UCSD-AML1 (cell line): ENCODE measurements around the gene SLC6A1.

Experiments used
- DNase-seq: peaks from one replicate; lab custom pipeline; 2025; ENCODE audit not compliant: unreplicated experiment; lab: John Stamatoyannopoulos, UW

Gene SLC6A1

DNA sequence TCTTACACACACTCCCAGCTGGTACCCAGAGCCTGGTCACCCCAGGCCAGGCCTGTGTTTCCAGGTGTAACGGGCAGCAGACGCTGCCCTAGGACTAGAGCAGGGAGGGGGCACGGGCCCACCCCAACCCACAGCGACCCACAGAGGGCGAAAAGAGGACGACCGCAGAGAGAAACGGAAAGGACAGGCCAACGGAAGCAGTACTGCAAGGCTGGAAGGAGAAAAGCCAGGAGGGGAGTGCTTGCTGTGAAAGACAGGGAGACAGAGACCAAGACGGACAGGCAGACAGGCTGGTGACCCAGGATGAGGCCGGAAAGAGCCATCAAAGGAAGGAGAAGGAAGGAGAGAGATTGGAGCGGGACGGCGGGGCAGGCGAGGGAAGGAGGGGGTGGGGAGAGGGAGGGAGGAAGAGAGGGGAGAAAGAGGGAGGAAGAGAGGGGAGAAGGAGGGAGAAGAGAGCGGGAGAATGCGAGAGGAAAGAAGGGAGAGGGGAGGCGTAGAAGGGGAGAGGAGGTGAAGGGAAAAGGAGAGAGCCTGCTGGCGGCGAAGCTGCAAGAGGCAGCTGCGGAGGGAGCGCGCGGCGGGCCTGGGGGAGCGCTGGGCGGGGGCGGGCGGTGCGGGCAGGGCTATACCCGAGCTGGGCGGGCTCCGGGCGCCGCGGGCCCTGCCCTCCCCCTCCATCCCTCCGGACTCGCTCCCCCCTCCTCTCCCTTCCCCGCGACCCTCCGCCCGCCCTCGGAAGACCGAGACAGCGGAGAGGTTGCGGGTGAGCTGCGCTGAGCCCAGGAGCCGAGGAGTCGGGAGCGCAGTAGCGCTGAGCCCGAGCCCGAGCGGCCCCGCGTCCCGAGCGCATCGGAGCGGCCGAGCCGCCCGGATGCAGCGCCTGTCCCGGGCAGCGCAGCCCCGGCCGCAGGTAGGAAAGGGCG is at the start of gene SLC6A1:
Gene SLC6A1, plus strand, starts transcription at position 732 of the 926 bp plus-strand sequence. CDS start 24,464 bp downstream, outside the sequence.
- no peak for DNase-seq

DNA sequence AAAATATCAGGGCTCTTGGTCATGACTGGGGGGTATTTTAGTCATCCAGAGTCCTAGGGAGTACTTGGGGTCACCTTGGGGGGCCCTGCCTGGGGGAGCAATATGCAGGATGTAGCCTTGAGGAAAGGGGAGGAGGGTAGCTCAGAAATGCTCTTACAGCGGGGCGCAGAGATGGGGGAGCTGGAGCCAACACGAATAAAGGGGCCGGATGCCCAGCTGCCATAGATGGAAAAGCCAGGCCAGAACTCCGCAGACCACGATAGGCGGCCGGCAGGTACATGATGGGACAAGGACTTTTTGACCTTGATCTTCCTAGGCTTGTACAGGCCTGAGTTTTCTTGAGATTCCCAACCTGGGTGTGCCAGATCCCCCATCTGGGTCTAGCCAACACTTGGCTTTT is 47.7 kb upstream of the SLC6A1 start:
- no peak for DNase-seq

DNA sequence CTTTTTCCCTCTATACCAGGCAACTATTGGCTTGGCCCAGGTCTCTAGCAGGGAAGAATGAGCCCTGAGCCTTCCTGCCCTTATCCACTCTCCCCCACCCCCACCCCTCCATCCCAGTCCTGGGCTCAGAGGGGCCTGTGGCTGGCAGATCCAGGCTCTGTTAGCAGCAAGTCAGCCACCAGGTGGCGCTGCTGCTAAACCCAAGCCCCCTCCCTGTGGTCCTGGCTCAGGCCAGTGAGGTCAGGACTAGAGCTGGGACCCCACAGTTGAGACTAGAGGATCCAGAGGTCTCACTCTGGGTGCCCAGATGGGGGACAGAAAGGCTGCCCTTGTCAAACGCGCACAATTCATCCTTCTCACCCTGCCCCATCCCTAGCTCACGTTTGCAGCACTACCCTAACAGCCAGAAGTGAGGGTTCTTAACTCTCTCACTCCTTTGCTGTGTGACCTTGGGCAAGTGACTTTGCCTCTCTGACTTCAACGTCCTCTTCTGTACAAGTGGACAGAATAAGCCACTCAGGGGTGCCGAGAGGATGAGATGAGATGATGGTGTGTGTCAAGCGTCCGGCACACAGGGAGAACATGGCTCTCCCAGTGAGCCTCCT is 46.8 kb upstream of the SLC6A1 start:
- DNase-seq: peak; percentile 57

DNA sequence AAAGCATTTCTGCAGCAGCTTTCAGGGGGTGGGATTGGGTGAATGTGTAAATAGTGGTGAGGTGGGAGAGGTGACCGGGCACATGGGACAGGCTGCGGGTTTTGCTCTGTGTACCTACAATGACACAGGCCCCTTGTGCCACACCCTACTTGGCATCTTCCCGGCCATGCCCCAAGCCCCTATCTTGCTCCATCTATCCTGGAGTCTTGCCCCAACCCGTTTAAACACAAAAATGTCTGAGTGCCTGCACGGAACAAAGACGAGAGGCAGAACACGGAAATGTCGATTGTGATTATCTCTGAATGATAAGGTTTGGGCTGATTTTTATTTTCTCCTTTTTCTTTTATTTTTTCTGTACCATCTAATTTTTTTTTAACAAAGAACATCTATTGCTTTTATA is 46.0 kb upstream of the SLC6A1 start:
- no peak for DNase-seq

DNA sequence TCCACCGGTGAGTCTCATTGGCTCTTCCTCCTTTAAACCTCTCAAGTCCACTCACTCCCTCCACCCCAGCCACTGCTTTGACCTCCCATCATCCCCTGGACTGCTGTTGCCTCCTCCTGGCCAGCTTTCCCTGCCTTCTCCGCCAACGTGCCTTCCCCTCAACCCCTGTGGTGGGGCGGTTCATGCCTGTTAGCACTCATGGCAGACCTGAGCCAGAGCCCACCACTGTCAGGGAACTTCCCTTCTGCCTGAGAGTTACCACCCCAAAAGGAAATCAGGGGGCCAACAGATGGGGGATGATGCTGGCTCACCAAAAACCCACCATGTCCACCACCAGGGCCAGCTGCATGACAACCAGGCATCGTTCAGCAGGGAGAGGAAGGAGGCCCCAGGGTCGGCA is 44.2 kb upstream of the SLC6A1 start:
- DNase-seq: no peak

DNA sequence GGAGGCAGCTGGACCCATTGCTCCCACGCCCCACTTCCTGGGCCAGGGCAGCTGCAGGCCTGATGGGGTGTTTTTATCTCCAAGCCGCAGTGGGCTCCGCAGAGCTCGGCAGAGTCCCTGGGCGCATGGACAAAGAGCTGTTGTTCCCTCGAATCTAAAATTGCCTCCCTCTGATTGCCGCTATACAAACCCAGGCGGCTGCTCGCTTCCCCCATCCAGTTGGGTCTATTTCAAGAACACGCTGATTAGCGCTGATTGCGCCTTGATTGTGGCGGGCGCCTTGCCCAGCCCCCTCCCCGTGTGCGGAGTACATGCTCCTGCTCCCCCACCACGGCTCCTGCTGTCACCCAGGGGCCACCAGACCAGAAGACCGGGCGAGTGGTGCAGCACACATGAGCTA is 43.4 kb upstream of the SLC6A1 start:
- DNase-seq: no peak

DNA sequence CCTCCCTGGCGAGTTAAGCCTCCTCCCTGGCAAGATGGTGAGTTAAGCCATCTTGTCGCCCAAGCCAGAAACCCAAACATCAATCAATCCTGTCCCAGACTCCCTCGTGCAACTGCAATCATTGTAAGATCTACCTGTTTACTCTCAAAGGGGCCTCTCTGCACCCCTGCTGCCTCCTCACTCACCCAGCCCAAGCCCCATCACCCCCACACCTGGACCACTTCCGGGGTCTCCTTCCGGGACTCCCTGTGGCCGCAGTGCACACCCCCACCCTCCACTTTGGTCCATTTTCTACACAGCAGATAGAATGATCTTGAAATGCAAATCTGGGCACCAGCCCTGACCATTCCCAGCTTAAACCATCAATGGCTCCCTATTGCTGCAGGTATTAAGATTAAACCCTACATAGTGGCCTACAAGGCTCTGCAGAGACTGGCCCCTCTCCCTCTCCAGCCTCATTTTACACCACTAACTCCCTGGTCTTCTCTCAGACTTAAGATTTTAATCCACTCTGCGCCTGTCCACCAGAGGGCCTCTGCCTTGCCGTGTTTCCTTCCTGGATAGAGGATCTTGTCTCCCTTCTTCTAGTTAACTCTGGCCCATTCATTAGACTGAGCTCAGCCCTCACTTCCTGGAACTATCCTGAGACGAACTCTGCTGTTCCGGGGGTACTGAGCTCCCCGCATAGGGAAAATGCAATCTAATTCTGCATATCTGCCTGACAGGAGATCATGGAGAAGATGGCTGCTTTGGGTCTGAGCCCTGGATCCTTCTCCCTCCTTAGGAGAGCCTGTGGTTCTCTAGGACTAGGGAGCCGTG is 41.9 kb upstream of the SLC6A1 start:
- peak; percentile 17 for DNase-seq

DNA sequence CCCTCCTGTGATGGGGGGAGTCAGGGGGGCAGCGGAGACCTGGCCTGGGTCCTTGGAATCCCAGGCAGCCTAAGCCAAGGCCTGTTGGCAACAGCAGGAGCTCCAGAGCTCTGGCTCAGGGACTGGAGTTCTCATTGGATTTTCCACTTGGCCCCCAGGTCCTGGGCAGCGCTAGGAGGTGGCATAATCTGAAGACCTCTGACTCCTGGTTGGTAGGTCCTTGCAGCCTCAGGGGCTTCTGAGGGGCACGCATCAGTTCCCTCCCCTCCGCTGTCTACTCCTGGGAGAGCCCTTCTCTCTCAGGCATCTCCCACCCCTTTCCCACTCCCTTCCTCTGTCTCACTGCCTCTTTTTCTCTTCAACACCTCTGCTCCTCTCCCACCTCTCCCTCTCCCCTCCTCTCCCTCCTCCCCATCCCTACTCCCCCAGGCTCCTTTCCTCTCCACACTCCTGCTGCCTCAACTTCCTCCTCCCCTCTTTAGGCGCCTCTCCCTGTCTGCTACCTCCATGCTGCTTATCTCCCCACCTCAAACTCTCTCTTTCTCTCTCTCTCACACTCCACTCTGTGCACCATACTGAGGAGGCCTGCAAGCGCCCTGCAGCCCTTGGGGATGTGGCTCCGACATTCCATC is 41.1 kb upstream of the SLC6A1 start:
- DNase-seq: no peak

DNA sequence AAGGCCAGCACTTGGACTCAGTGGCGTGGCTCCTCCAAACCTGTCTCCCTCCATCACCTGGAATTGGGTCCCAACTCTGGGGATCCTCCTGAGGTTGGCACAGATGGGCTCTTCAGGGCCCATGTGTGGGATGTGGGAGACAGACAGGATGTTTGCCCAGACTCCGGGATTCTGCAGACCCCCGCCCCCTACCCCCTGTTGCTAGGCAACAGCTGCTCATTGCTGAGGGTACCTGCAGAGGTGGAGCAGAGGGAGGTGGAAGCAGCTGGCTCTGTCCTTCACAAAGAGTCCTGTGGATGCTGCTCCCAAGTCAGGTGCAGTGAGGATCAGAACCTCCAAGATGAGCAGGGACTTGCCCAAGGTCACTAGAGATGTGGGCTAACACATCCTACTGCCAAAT is 40.0 kb upstream of the SLC6A1 start:
- DNase-seq: no peak

DNA sequence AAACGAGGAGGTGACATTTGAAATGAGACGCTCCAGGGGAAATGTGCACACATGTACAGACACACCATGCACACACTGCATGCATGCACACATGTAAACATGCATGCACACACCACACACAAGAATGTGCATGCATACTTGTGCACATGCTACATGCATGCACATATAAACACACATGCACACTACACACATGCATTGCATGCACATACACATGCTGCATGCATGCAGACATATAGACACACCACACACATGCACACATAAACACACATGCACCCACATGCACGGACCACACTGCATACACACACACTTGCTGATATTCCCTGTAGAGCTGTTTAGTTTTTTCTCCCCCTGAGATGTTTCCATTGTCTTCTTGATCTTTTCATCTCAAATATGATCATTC is 37.8 kb upstream of the SLC6A1 start:
- no peak for DNase-seq

DNA sequence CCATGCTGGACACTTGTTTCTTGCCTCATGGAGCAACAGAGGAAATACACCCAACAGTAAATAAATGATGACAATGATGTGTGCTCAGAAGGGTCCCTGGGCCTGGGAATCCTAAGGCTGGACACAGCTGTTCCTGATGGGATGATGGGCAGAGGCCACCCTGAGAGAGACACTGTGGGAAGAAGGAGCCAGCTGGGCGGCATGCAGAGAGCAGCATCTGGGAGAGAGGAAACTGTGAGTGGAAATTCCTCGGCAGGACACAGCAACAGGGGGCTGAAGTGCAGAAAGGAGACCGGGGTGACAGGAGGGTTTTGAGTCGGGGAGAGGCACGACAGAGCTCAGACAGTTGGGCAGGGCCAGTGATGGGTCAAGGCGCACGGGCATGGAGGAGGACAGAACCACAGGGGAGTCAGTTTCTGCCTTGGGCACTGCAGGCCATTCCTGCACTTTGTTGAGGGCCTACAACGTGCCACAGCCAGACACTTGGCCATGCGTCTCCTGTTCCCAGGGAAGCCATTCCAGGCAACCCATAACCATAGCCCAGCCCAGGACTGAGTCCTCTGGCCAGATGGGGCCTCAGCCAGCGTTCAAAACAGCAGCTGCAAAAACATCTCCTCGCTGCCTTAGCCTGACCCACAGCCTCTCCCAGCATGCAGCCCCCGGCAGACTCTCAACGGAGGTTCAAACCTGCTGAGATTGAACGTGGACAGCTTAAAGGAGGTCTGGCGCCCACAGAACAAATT is 36.7 kb upstream of the SLC6A1 start:
- DNase-seq: no peak

DNA sequence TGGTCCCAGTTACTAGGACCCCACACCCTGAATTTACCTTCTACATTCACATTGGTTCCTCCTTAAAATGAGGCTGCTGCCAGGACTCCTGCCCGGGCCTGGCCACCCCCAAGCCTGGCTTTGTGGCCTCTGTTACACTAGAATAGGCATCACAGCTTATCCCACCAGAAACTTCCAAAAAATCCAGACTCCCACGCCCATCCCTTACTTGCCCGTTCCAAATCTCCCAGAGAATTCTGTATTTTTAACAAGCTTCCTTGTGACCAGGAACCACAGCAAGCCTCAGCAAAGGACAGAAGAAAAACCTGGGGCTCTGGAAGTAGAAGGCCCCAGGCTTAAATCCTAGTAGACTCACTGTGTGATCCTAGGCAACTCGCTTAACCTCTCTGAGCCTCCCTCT is 36.0 kb upstream of the SLC6A1 start:
- no peak for DNase-seq

DNA sequence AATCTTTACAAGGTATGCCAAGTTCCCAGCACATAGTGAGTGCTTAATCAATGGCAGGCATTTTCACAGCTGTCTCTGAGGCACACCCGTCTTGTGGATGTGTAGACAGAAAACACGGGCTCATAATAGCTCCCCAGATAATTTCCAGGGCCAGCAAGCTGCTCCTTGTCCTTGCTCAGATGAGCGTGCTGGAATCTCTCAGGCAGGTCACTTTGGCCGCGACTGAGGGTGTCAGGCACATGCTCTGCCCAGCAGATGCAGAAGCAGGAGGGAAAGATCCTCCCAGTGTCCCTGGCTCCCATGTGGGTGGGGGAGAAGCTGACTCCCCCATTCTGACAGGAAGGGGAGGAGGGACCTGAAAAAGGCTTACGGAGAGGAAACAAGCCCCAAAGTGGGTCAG is 35.6 kb upstream of the SLC6A1 start:
- no peak for DNase-seq

DNA sequence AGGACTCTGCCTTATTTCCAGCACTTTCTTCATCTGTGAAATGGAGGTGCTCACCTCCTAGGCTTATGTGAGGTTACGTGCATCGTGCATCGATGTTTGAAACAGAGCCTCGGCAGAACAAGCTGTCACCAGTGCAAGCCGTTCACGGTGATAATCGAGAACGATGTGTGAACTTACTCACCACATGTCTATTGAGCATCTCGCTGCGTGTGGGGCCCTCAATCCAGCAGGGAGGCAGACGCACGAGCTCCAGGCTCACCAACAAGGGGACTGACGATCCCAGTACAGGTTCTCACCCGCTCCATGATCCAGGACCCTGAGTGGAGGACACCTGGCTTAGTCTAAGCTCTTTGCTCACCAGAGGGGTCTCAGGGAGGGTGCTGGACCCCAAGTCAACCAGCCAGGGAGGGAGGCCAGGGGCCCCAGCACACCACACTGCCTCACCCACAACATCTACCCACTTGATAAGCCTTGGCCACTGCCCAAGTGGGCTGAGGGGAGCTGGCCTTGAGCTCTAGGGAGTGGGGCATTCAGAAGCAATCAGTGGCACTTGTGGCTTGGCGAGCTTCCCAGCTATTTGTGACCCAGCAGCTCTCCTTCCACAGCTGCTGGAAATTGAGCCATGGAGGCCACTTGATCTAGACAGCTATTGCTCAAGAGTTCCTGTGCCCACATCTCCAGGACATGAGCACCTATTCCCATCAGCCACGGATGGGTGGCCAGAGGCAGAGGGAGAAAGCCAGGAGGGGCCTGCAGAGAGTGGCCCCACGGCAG is 34.4 kb upstream of the SLC6A1 start:
- DNase-seq: no peak

DNA sequence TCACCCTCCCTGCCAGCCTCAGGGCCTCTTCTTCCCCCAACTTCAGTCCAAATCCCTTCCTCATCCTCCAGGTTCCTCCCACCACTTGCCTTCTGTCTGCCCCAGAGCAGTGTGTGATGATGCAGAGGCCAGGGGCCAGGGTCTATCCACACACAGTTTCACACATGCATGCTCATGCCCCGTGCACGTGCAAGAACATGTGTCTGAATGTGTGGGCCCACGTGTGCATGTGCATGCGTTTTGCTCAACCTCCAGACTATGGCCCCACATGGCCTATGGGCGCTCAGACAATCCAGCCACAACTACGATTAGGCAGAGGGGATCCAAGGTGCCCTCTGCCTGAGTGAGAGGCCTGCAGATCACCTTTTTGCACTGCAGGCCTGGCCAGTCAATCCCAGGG is 32.3 kb upstream of the SLC6A1 start:
- DNase-seq: no peak

DNA sequence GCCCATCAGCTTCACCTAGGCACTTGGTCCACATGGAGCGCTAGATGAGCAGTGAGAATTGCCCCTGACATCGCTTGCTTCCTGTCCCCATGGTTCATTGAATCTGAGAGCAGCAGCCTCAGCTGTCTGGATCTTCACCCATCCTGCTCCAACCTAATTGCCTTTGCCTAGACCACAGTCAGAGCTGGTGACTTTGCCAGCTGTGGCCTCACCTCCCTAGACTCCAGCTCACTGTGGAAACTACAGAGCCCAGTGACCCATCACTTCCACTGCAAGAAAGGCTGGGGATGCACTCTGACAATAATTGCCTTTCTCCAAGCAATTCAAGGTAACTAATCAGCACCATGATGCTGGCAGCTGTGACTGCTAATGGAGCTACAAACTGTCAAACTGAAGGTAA is 30.6 kb upstream of the SLC6A1 start:
- no peak for DNase-seq

DNA sequence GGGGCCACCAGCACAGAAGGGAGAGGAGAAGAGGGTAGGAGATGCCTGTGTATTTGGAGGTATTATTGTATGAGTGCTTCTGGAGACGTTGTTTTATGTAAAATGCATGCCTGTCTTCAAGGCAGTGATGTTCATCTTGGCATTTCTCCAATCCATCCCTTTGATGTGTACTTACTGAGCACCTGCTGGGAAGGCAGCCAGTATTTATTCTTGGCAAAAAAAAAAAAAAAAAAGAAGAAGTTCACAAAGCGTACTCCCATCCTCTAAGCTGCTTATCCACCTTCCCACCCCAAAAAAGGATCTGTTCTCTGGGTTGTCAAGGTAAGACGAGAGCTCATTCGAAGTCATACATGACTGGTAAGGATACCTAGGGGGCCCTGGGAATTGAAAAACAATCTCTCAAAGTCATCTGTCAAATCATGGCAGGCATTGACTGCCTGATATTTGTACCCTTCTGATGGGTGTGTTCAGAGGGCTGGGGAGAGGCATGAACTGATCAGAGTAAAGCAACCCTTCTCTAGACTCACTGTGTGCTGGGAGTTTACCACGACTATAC is 30.0 kb upstream of the SLC6A1 start:
- DNase-seq: no peak

DNA sequence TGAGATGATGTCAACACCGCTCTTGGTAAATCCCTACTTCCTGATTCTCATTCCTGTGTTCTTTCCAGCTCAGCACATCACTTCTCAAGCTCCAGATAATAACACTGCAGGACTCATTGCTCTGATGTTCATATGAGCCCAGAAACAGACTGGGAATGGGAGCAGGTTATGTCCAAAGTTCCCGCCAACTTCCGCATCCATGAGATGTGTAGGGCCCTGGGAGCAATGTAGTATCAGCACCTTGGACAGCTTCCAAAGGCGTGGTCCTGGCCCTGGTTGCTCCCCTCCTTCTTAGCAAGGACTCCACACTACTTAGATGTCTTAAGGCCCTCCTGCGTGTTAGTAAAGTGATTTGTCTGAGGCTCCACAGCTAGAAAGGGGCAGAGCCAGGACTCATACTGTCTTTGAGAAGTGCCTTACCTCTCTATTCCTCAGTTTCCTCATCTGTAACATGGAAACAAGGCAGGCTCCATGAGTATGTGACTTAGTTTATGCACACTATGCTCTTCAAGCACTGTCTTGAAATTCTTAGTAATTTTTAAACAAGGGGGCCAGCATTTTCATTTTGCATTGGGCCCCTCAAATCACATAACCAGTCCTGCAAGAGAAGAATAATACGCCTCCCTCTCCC is 27.9 kb upstream of the SLC6A1 start:
- no peak for DNase-seq

DNA sequence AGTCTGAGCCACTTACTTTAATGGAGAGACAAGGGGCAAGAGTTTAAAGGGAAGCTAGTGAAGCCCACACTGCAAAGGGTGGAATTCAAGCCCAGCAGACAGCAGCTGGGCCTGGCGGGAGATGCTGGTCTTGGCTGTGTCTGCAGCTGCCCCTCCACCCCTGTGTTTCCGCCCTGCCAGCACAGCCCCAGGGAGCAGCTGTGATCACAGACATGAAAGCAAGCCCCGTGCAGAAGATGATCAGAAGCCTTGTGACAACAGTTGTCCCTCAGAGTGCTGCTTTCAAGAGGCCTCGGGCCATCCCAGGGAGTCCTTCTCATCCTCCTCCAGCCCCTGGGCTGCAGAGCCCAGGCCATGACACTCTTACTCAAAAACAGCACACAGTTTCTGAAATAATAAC is 24.1 kb upstream of the SLC6A1 start:
- no peak for DNase-seq
